ENCODE data around the gene MTARC1. TPM values are rescaled to one million over a fixed set of nuclear protein-coding genes. Genes with fewer than 3 reads are reported as not detected.

Gene MTARC1
- total RNA-seq, 2 experiments from 2014 or later, result not detected

GRCh38 chr1:220761688-220762427, 24.9 kb upstream of the MTARC1 start:
- intact Hi-C loops (cut with micrococcal nuclease; ENCODE audit: unreplicated experiment), result no loop called here
- no peak overlapping the region for H3K4me2 ChIP-seq (ENCODE audit: low read length)
- BruUV-seq (replicated peaks), result no TSS peak
- H3K27ac ChIP-seq (ENCODE audit: low read depth, low read length, poor library complexity, severe bottlenecking), result no peak overlapping the region
- DNase-seq (ENCODE audit: low spot score), result no peak
- ChIA-PET CTCF (ENCODE audit: unreplicated experiment) (no interaction called here), POLR2A (no interaction called here)
- H4K20me1 ChIP-seq (ENCODE audit: insufficient read depth, low read length), result no peaks in the 10 kb centered on the region
- no peaks in the 10 kb centered on the region for H3K79me2 ChIP-seq (ENCODE audit: insufficient read depth, low read depth, low read length)
- H2AFZ ChIP-seq (ENCODE audit: low read length), result no peak overlapping the region
- H3K4me3 ChIP-seq (ENCODE audit: low read depth, low read length, poor library complexity, severe bottlenecking), result no peak overlapping the region
- H3K4me1 ChIP-seq (ENCODE audit: insufficient read depth, low read length, poor library complexity, severe bottlenecking), result no peaks in the 10 kb centered on the region
- no peaks in the 10 kb centered on the region for H3K36me3 ChIP-seq (ENCODE audit: insufficient read depth, low read length)
- TF ChIP-seq, protein P1, sequence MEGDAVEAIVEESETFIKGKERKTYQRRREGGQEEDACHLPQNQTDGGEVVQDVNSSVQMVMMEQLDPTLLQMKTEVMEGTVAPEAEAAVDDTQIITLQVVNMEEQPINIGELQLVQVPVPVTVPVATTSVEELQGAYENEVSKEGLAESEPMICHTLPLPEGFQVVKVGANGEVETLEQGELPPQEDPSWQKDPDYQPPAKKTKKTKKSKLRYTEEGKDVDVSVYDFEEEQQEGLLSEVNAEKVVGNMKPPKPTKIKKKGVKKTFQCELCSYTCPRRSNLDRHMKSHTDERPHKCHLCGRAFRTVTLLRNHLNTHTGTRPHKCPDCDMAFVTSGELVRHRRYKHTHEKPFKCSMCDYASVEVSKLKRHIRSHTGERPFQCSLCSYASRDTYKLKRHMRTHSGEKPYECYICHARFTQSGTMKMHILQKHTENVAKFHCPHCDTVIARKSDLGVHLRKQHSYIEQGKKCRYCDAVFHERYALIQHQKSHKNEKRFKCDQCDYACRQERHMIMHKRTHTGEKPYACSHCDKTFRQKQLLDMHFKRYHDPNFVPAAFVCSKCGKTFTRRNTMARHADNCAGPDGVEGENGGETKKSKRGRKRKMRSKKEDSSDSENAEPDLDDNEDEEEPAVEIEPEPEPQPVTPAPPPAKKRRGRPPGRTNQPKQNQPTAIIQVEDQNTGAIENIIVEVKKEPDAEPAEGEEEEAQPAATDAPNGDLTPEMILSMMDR (conservative IDR thresholded peaks at IDR 0.05; ENCODE audit: low read length), result no peak
- no peak for TF ChIP-seq EZH2phosphoT487 (IDR thresholded peaks at IDR 0.05; ENCODE audit: borderline replicate concordance, low read depth, low read length)
- no peaks in the 10 kb centered on the region for H3K9me3 ChIP-seq (ENCODE audit: low read length)
- no peaks in the 10 kb centered on the region for H3K9me2 ChIP-seq (ENCODE audit: insufficient read depth, low read length)

- Histone ChIP-seq H3K9me3 (ENCODE audit: low read length) (no peaks in the 10 kb centered on the region), H2AFZ (ENCODE audit: low read length) (no peak overlapping the region), H3K27ac (ENCODE audit: low read depth, low read length, poor library complexity, severe bottlenecking) (no peak overlapping the region), H3K36me3 (ENCODE audit: insufficient read depth, low read length) (no peaks in the 10 kb centered on the region), H3K9me2 (ENCODE audit: insufficient read depth, low read length) (no peaks in the 10 kb centered on the region), H3K4me2 (ENCODE audit: low read length) (no peak overlapping the region), H3K4me3 (ENCODE audit: low read depth, low read length, poor library complexity, severe bottlenecking) (no peak overlapping the region), H3K4me1 (ENCODE audit: insufficient read depth, low read length, poor library complexity, severe bottlenecking) (no peaks in the 10 kb centered on the region), H3K79me2 (ENCODE audit: insufficient read depth, low read depth, low read length) (no peaks in the 10 kb centered on the region), H4K20me1 (ENCODE audit: insufficient read depth, low read length) (no peaks in the 10 kb centered on the region)
- CTCF ChIA-PET (ENCODE audit: unreplicated experiment), result no interaction called here
- no TSS peak for BruUV-seq (replicated peaks)
- intact Hi-C loops (cut with micrococcal nuclease; ENCODE audit: unreplicated experiment), result no loop called here
- POLR2A ChIA-PET, result no interaction called here
- no peak for DNase-seq (ENCODE audit: low spot score)
- no peak for TF ChIP-seq EZH2phosphoT487 (IDR thresholded peaks at IDR 0.05; ENCODE audit: borderline replicate concordance, low read depth, low read length)
- TF ChIP-seq, protein P1 (conservative IDR thresholded peaks at IDR 0.05; ENCODE audit: low read length), result no peak
Observed at GRCh38 chr1:220764757-220765156, 22.0 kb upstream of the MTARC1 start.

GRCh38 chr1:220767312-220768125, 19.2 kb upstream of the MTARC1 start:
- no peaks in the 10 kb centered on the region for H3K9me2 ChIP-seq (ENCODE audit: insufficient read depth, low read length)
- no peaks in the 10 kb centered on the region for H3K36me3 ChIP-seq (ENCODE audit: insufficient read depth, low read length)
- no peak overlapping the region for H3K27ac ChIP-seq (ENCODE audit: low read depth, low read length, poor library complexity, severe bottlenecking)
- H3K4me2 ChIP-seq (ENCODE audit: low read length), result no peak overlapping the region
- ChIA-PET POLR2A (no interaction called here), CTCF (ENCODE audit: unreplicated experiment) (no interaction called here)
- H3K79me2 ChIP-seq (ENCODE audit: insufficient read depth, low read depth, low read length), result no peaks in the 10 kb centered on the region
- H3K4me1 ChIP-seq (ENCODE audit: insufficient read depth, low read length, poor library complexity, severe bottlenecking), result no peaks in the 10 kb centered on the region
- intact Hi-C loops (cut with micrococcal nuclease; ENCODE audit: unreplicated experiment), result no loop called here
- H3K4me3 ChIP-seq (ENCODE audit: low read depth, low read length, poor library complexity, severe bottlenecking), result no peak overlapping the region
- no TSS peak for BruUV-seq (replicated peaks)
- no peak for DNase-seq (ENCODE audit: low spot score)
- H4K20me1 ChIP-seq (ENCODE audit: insufficient read depth, low read length), result no peaks in the 10 kb centered on the region
- TF ChIP-seq EZH2phosphoT487 (IDR thresholded peaks at IDR 0.05; ENCODE audit: borderline replicate concordance, low read depth, low read length), result no peak
- TF ChIP-seq, protein P1 (conservative IDR thresholded peaks at IDR 0.05; ENCODE audit: low read length), result no peak
- no peaks in the 10 kb centered on the region for H3K9me3 ChIP-seq (ENCODE audit: low read length)
- H2AFZ ChIP-seq (ENCODE audit: low read length), result no peak overlapping the region
